ENCODE measurements around the gene SCMH1.
"Not testable (repeated sequence)": the region's sequence is repeated elsewhere in the genome, so short reads cannot be mapped to it uniquely, and the experiment has no call there.

GRCh38 chr1:41211608-41212007 is 30.5 kb downstream of the SCMH1 start:
- TF ChIP-seq POLR2AphosphoS5, CTCF (IDR thresholded peaks at IDR 0.05): not testable (repeated sequence)
